Activated CD4-positive, alpha-beta T cell treated with anti-CD3 and anti-CD28 coated beads for 1 hour (primary cell): ENCODE measurements around the gene ZGRF1.
"Not testable (repeated sequence)": the region's sequence is repeated elsewhere in the genome, so short reads cannot be mapped to it uniquely, and the experiment has no call there.

Experiments used
- DNase-seq: peaks from one replicate; pipeline ENCODE4 v3.0.0-alpha.2; 2020

Gene ZGRF1

GRCh38 chr4:112636688-112637551, at the start of gene ZGRF1, which contains the start of gene LARP7:
TSS of gene ZGRF1 (minus strand) at chr4:112636909. CDS start at chr4:112633176, 3,733 bp downstream.
TSS of gene LARP7 (plus strand) at chr4:112637143. CDS start at chr4:112644670, 7,527 bp downstream.
- peak; percentile 97 for DNase-seq

- DNase-seq, result no peak
Observed at GRCh38 chr4:112680996-112681395, 44.3 kb upstream of the ZGRF1 start.

- DNase-seq, result no peak
Observed at GRCh38 chr4:112677519-112678091, 40.9 kb upstream of the ZGRF1 start.

GRCh38 chr4:112674376-112674775, 37.7 kb upstream of the ZGRF1 start:
- DNase-seq, result no peak

- no peak for DNase-seq
Observed at GRCh38 chr4:112673686-112674085, 37.0 kb upstream of the ZGRF1 start.

- no peak for DNase-seq
Observed at GRCh38 chr4:112673076-112673475, 36.4 kb upstream of the ZGRF1 start.

GRCh38 chr4:112668131-112668530, 31.4 kb upstream of the ZGRF1 start:
- DNase-seq, result no peak

GRCh38 chr4:112664611-112665010, 27.9 kb upstream of the ZGRF1 start:
- DNase-seq, result no peak

- DNase-seq, result not testable (repeated sequence)
Observed at GRCh38 chr4:112656115-112656514, 19.4 kb upstream of the ZGRF1 start.

- DNase-seq, result no peak
Observed at GRCh38 chr4:112655270-112655669, 18.6 kb upstream of the ZGRF1 start.

GRCh38 chr4:112652216-112652615, 15.5 kb upstream of the ZGRF1 start:
- DNase-seq, result no peak

- no peak for DNase-seq
Observed at GRCh38 chr4:112651641-112652040, 14.9 kb upstream of the ZGRF1 start.

- no peak for DNase-seq
Observed at GRCh38 chr4:112650332-112650731, 13.6 kb upstream of the ZGRF1 start.

GRCh38 chr4:112649055-112649408, 12.3 kb upstream of the ZGRF1 start:
- no peak for DNase-seq

- DNase-seq, result no peak
Observed at GRCh38 chr4:112648263-112649054, 11.8 kb upstream of the ZGRF1 start.

GRCh38 chr4:112647785-112648184, 11.1 kb upstream of the ZGRF1 start:
- no peak for DNase-seq

GRCh38 chr4:112646632-112647537, 10.2 kb upstream of the ZGRF1 start:
- DNase-seq, result no peak

GRCh38 chr4:112645541-112646329, 9.0 kb upstream of the ZGRF1 start:
- no peak for DNase-seq

- DNase-seq, result not testable (repeated sequence)
Observed at GRCh38 chr4:112644595-112645535, 8.2 kb upstream of the ZGRF1 start.

GRCh38 chr4:112642526-112642925, 5.8 kb upstream of the ZGRF1 start:
- DNase-seq, result no peak

- DNase-seq, result no peak
Observed at GRCh38 chr4:112637552-112637866, 800 bp upstream of the ZGRF1 start.
